ENCODE results near the gene KRT40. TPM values are rescaled to one million over a fixed set of nuclear protein-coding genes. Genes with fewer than 3 reads are reported as not detected.

The KRT40 gene
- total and polyA plus RNA-seq, 5 donors from 2014 or later: not detected

- peaks cover 30% of the 10 kb centered on the region for H3K27me3 Mint-ChIP-seq
- Histone ChIP-seq H3K36me3 (ENCODE audit: control insufficient read depth, insufficient read depth, low read length) (no peaks in the 10 kb centered on the region), H3K4me1 (ENCODE audit: control insufficient read depth, insufficient read depth, low read length, poor library complexity, severe bottlenecking) (no peaks in the 10 kb centered on the region), H3K4me3 (ENCODE audit: low read depth, low read length) (no peak overlapping the region), H3K9me3 (ENCODE audit: control insufficient read depth in 2 of 2, low read length in 2 of 2) (no peaks in the 10 kb centered on the region), H3K27ac (ENCODE audit: insufficient read depth, low read length, poor library complexity, severe bottlenecking) (no peak overlapping the region), H3K27me3 (ENCODE audit: control insufficient read depth, insufficient read depth, low read length) (peaks cover 11% of the 10 kb centered on the region)
- H3K36me3 Mint-ChIP-seq: no peaks in the 10 kb centered on the region
- H3K27ac Mint-ChIP-seq: no peak overlapping the region
- ATAC-seq (ENCODE audit: low read depth in 2 of 2) (no peak), DNase-seq (no peak)
- peaks cover 0 to 2% (median 0%) of the 10 kb centered on the region in 7 donors for H3K9me3 Mint-ChIP-seq
- peaks cover 0 to 3% (median 0%) of the 10 kb centered on the region in 4 donors for H3K4me1 Mint-ChIP-seq
- no peak overlapping the region for H3K4me3 Mint-ChIP-seq
Measured at GRCh38 chr17:40960144-40960543, 24.0 kb downstream of the KRT40 start.

- Histone ChIP-seq H3K9me3 (ENCODE audit: control insufficient read depth in 2 of 2, low read length in 2 of 2) (no peaks in the 10 kb centered on the region), H3K4me3 (ENCODE audit: low read depth, low read length) (no peak overlapping the region), H3K36me3 (ENCODE audit: control insufficient read depth, insufficient read depth, low read length) (no peaks in the 10 kb centered on the region), H3K27me3 (ENCODE audit: control insufficient read depth, insufficient read depth, low read length) (peaks cover 23% of the 10 kb centered on the region), H3K4me1 (ENCODE audit: control insufficient read depth, insufficient read depth, low read length, poor library complexity, severe bottlenecking) (no peaks in the 10 kb centered on the region), H3K27ac (ENCODE audit: insufficient read depth, low read length, poor library complexity, severe bottlenecking) (no peak overlapping the region)
- ATAC-seq (ENCODE audit: low read depth in 2 of 2) (no peak), DNase-seq (no peak)
- Mint-ChIP-seq H3K4me1 (no peaks in the 10 kb centered on the region), H3K27ac (no peak overlapping the region), H3K36me3 (no peaks in the 10 kb centered on the region), H3K27me3 (peaks cover 23% of the 10 kb centered on the region), H3K4me3 (no peak overlapping the region), H3K9me3 (peaks cover 0 to 2% (median 0%) of the 10 kb centered on the region in 7 donors)
Measured at GRCh38 chr17:40958086-40958953, 25.8 kb downstream of the KRT40 start.

GRCh38 chr17:40956401-40957254 lies 27.5 kb downstream of the KRT40 start:
- peaks cover 0 to 2% (median 0%) of the 10 kb centered on the region in 7 donors for H3K9me3 Mint-ChIP-seq
- DNase-seq (no peak), ATAC-seq (ENCODE audit: low read depth in 2 of 2) (no peak)
- Histone ChIP-seq H3K27me3 (ENCODE audit: control insufficient read depth, insufficient read depth, low read length) (peaks cover 25% of the 10 kb centered on the region), H3K27ac (ENCODE audit: insufficient read depth, low read length, poor library complexity, severe bottlenecking) (no peak overlapping the region), H3K9me3 (ENCODE audit: control insufficient read depth in 2 of 2, low read length in 2 of 2) (no peaks in the 10 kb centered on the region), H3K4me1 (ENCODE audit: control insufficient read depth, insufficient read depth, low read length, poor library complexity, severe bottlenecking) (no peaks in the 10 kb centered on the region), H3K4me3 (ENCODE audit: low read depth, low read length) (no peak overlapping the region), H3K36me3 (ENCODE audit: control insufficient read depth, insufficient read depth, low read length) (no peaks in the 10 kb centered on the region)
- H3K27ac Mint-ChIP-seq: no peak overlapping the region
- no peak overlapping the region for H3K4me3 Mint-ChIP-seq
- no peaks in the 10 kb centered on the region for H3K4me1 Mint-ChIP-seq
- no peaks in the 10 kb centered on the region for H3K36me3 Mint-ChIP-seq
- peaks cover 23% of the 10 kb centered on the region for H3K27me3 Mint-ChIP-seq

- DNase-seq: no peak
- peaks cover 0 to 1% (median 0%) of the 10 kb centered on the region in 4 donors for H3K4me1 Mint-ChIP-seq
- H3K27me3 ChIP-seq (ENCODE audit: control insufficient read depth, insufficient read depth, low read length): peaks cover 25% of the 10 kb centered on the region
- H3K27ac ChIP-seq (ENCODE audit: insufficient read depth, low read length, poor library complexity, severe bottlenecking): no peak overlapping the region
- no peaks in the 10 kb centered on the region for H3K36me3 ChIP-seq (ENCODE audit: control insufficient read depth, insufficient read depth, low read length)
- no peaks in the 10 kb centered on the region for H3K4me1 ChIP-seq (ENCODE audit: control insufficient read depth, insufficient read depth, low read length, poor library complexity, severe bottlenecking)
- no peak for ATAC-seq (ENCODE audit: low read depth in 2 of 2)
- H3K27me3 Mint-ChIP-seq: peaks cover 26% of the 10 kb centered on the region
- no peak overlapping the region for H3K27ac Mint-ChIP-seq
- H3K36me3 Mint-ChIP-seq: no peaks in the 10 kb centered on the region
- no peak overlapping the region for H3K4me3 ChIP-seq (ENCODE audit: low read depth, low read length)
- H3K4me3 Mint-ChIP-seq: no peak overlapping the region
- H3K9me3 Mint-ChIP-seq: peaks cover 0 to 2% (median 0%) of the 10 kb centered on the region in 7 donors
- H3K9me3 ChIP-seq (ENCODE audit: control insufficient read depth in 2 of 2, low read length in 2 of 2): no peaks in the 10 kb centered on the region
Measured at GRCh38 chr17:40953881-40954280, 30.2 kb downstream of the KRT40 start.

DNA sequence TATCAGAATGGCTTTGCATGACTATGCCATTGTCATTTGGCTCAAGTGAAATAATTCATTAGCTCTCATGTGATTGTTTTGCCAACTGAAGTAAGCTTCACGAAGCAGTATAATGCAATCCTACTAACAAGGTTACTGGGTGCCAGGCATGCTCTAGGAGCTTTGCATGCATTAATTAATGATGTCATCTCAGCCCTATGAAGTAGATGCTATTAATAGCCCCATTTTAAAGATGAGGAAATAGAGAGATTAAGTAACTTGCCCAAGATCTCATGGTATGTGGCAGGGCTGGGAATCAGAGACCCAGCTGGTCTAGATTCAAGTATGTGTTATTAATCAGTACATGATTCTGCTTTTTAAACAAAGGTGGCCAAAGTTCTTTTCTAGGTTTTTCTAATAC lies 31.5 kb downstream of the KRT40 start:
- H3K27me3 Mint-ChIP-seq: peaks cover 26% of the 10 kb centered on the region
- no peaks in the 10 kb centered on the region for H3K4me1 ChIP-seq (ENCODE audit: control insufficient read depth, insufficient read depth, low read length, poor library complexity, severe bottlenecking)

GRCh38 chr17:40952154-40952553 lies 32.0 kb downstream of the KRT40 start:
- Histone ChIP-seq H3K27ac (ENCODE audit: insufficient read depth, low read length, poor library complexity, severe bottlenecking) (no peak overlapping the region), H3K9me3 (ENCODE audit: control insufficient read depth in 2 of 2, low read length in 2 of 2) (no peaks in the 10 kb centered on the region), H3K27me3 (ENCODE audit: control insufficient read depth, insufficient read depth, low read length) (peaks cover 30% of the 10 kb centered on the region), H3K4me1 (ENCODE audit: control insufficient read depth, insufficient read depth, low read length, poor library complexity, severe bottlenecking) (no peaks in the 10 kb centered on the region), H3K36me3 (ENCODE audit: control insufficient read depth, insufficient read depth, low read length) (no peaks in the 10 kb centered on the region), H3K4me3 (ENCODE audit: low read depth, low read length) (no peak overlapping the region)
- Mint-ChIP-seq H3K4me3 (no peak overlapping the region), H3K27ac (no peak overlapping the region), H3K9me3 (no peaks in the 10 kb centered on the region), H3K36me3 (no peaks in the 10 kb centered on the region), H3K4me1 (peaks cover 0 to 1% (median 0%) of the 10 kb centered on the region in 4 donors), H3K27me3 (peaks cover 28% of the 10 kb centered on the region)
- ATAC-seq (ENCODE audit: low read depth in 2 of 2): no peak
- DNase-seq: no peak

More for the DNA sequence above, 31.5 kb downstream of the KRT40 start:
- Histone ChIP-seq H3K27me3 (ENCODE audit: control insufficient read depth, insufficient read depth, low read length) (peaks cover 30% of the 10 kb centered on the region), H3K36me3 (ENCODE audit: control insufficient read depth, insufficient read depth, low read length) (no peaks in the 10 kb centered on the region), H3K9me3 (ENCODE audit: control insufficient read depth in 2 of 2, low read length in 2 of 2) (no peaks in the 10 kb centered on the region), H3K27ac (ENCODE audit: insufficient read depth, low read length, poor library complexity, severe bottlenecking) (no peak overlapping the region), H3K4me3 (ENCODE audit: low read depth, low read length) (no peak overlapping the region)
- Mint-ChIP-seq H3K36me3 (no peaks in the 10 kb centered on the region), H3K4me3 (no peak overlapping the region), H3K27ac (no peak overlapping the region), H3K9me3 (no peaks in the 10 kb centered on the region), H3K4me1 (peaks cover 0 to 1% (median 0%) of the 10 kb centered on the region in 4 donors)
- no peak for ATAC-seq (ENCODE audit: low read depth in 2 of 2)
- no peak for DNase-seq

GRCh38 chr17:40951011-40951622 lies 33.0 kb downstream of the KRT40 start:
- peaks cover 0 to 1% (median 0%) of the 10 kb centered on the region in 4 donors for H3K4me1 Mint-ChIP-seq
- no peak for DNase-seq

More at GRCh38 chr17:40951011-40951622, 33.0 kb downstream of the KRT40 start:
- H3K36me3 Mint-ChIP-seq: no peaks in the 10 kb centered on the region
- no peak overlapping the region for H3K27ac Mint-ChIP-seq
- H3K9me3 Mint-ChIP-seq: no peaks in the 10 kb centered on the region
- no peak for ATAC-seq (ENCODE audit: low read depth in 2 of 2)
- Histone ChIP-seq H3K27me3 (ENCODE audit: control insufficient read depth, insufficient read depth, low read length) (peaks cover 36% of the 10 kb centered on the region), H3K9me3 (ENCODE audit: control insufficient read depth in 2 of 2, low read length in 2 of 2) (no peaks in the 10 kb centered on the region), H3K4me3 (ENCODE audit: low read depth, low read length) (no peak overlapping the region), H3K36me3 (ENCODE audit: control insufficient read depth, insufficient read depth, low read length) (no peaks in the 10 kb centered on the region), H3K4me1 (ENCODE audit: control insufficient read depth, insufficient read depth, low read length, poor library complexity, severe bottlenecking) (no peaks in the 10 kb centered on the region), H3K27ac (ENCODE audit: insufficient read depth, low read length, poor library complexity, severe bottlenecking) (no peak overlapping the region)
- peaks cover 38% of the 10 kb centered on the region for H3K27me3 Mint-ChIP-seq
- H3K4me3 Mint-ChIP-seq: no peak overlapping the region
